ENCODE results near the gene TMC6. TPM values are rescaled to one million over a fixed set of nuclear protein-coding genes. Genes with fewer than 3 reads are reported as not detected.

Gene TMC6
- total and polyA plus RNA-seq, 2 of the 13 experiments (the other 11 are each of a cell fraction or from before 2014, with no cell fraction given): 48.4 to 99.1 TPM

DNA sequence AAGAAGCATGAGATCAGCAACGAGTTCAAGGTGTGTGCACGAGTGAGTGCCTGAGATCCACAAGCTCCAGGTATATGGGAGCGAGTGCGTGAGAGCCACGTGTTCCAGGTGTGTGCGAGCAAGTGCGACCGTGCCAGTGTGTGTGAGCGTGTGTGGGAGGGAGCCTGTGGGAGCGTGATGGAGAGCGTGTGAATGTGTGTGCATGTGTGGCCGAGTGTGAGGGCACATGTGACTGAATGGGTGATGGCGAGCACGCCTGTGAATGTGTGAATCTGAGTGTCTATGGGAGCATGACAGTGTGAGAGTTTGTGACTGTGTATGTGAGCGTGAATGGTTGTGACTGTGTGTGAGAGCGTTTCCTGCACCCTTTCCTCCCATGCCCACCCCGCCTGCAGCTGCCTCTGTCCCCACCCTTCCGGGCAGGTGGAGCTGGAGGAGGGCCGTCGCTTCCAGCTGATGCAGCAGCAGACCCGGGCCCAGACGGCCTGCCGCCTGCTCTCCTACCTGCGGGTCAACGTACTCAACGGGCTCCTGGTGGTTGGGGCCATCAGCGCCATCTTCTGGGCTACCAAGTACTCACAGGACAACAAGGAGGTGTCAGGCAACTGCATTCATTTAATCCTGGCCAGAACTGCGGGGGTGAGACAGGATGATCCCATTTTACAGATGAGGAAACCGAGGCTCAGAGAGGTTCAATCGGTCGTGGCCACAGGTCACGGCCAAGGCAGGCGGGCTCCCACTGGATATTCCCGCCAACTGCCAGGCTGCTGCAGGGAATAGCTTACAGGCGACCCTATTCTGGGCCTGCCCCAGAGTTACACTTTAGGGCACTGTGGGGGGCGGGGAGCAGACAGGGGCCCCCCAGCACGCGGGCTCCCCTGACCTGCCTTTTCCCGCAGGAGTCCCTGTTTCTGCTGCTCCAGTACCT lies 5.7 kb upstream of the TMC6 start (continued):
- TF ChIP-seq SMAD3 (CRISPR knock-in tag; IDR thresholded peaks at IDR 0.05) (peak; percentile 64; the same call in 1 of the 2 replicates), KDM2A (CRISPR knock-in tag; IDR thresholded peaks at IDR 0.05; ENCODE audit: borderline replicate concordance, low read depth) (peak; percentile 77), TBP (CRISPR knock-in tag; IDR thresholded peaks at IDR 0.05) (0 out of 2 replicates have a peak, but pooled peaks have one; percentile 41), ZNF350 (CRISPR knock-in tag; IDR thresholded peaks at IDR 0.05; ENCODE audit: borderline replicate concordance, low read depth) (peak; percentile 68; the same call in 1 of the 2 replicates), TEAD3 (CRISPR knock-in tag; optimal IDR thresholded peaks at IDR 0.05; ENCODE audit: borderline replicate concordance) (peak; percentile 66), ESRRA (CRISPR knock-in tag; IDR thresholded peaks at IDR 0.05; ENCODE audit: low read depth) (no peak), YEATS2 (CRISPR knock-in tag; IDR thresholded peaks at IDR 0.05; ENCODE audit: borderline replicate concordance) (peak; percentile 72; the same call in 1 of the 2 replicates), MAFG (CRISPR knock-in tag; IDR thresholded peaks at IDR 0.05) (no peak), PITX1 (CRISPR knock-in tag; IDR thresholded peaks at IDR 0.05) (0 out of 2 replicates have a peak, but pooled peaks have one; percentile 38), MEIS2 (CRISPR knock-in tag; IDR thresholded peaks at IDR 0.05) (0 out of 2 replicates have a peak, but pooled peaks have one; percentile 55), MED1 (CRISPR knock-in tag; IDR thresholded peaks at IDR 0.05) (peak; percentile 31; the same call in 1 of the 2 replicates), FOXJ3 (CRISPR knock-in tag; IDR thresholded peaks at IDR 0.05; ENCODE audit: borderline replicate concordance) (peak; percentile 40; the same call in 1 of the 2 replicates), SOX5 (CRISPR knock-in tag; IDR thresholded peaks at IDR 0.05; ENCODE audit: borderline replicate concordance) (0 out of 2 replicates have a peak, but pooled peaks have one; percentile 41), IRF2 (CRISPR knock-in tag; IDR thresholded peaks at IDR 0.05) (0 out of 2 replicates have a peak, but pooled peaks have one; percentile 35), PCBP1 (IDR thresholded peaks at IDR 0.05; ENCODE audit: borderline replicate concordance, low read depth, low read length) (0 out of 2 replicates have a peak, but pooled peaks have one; percentile 72), ZNF138 (CRISPR knock-in tag; IDR thresholded peaks at IDR 0.05; ENCODE audit: low read depth) (peak; percentile 51; the same call in 1 of the 2 replicates), ZNF501 (CRISPR knock-in tag; IDR thresholded peaks at IDR 0.05) (peak; percentile 88), MEF2D (CRISPR knock-in tag; IDR thresholded peaks at IDR 0.05) (0 out of 2 replicates have a peak, but pooled peaks have one; percentile 68), ELF3 (CRISPR knock-in tag; IDR thresholded peaks at IDR 0.05) (peak; percentile 23; the same call in 1 of the 2 replicates), ZNF12 (CRISPR knock-in tag; IDR thresholded peaks at IDR 0.05) (peak; percentile 89), NBN (conservative IDR thresholded peaks at IDR 0.05) (no peak), ZNF746 (CRISPR knock-in tag; IDR thresholded peaks at IDR 0.05) (no peak), ZNF205 (CRISPR knock-in tag; IDR thresholded peaks at IDR 0.05) (0 out of 2 replicates have a peak, but pooled peaks have one; percentile 31), ARHGAP35 (CRISPR knock-in tag; IDR thresholded peaks at IDR 0.05; ENCODE audit: borderline replicate concordance) (peak; percentile 73; the same call in 1 of the 2 replicates)
- TF ChIP-seq, protein P1, sequence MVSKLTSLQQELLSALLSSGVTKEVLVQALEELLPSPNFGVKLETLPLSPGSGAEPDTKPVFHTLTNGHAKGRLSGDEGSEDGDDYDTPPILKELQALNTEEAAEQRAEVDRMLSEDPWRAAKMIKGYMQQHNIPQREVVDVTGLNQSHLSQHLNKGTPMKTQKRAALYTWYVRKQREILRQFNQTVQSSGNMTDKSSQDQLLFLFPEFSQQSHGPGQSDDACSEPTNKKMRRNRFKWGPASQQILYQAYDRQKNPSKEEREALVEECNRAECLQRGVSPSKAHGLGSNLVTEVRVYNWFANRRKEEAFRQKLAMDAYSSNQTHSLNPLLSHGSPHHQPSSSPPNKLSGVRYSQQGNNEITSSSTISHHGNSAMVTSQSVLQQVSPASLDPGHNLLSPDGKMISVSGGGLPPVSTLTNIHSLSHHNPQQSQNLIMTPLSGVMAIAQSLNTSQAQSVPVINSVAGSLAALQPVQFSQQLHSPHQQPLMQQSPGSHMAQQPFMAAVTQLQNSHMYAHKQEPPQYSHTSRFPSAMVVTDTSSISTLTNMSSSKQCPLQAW (CRISPR knock-in tag; IDR thresholded peaks at IDR 0.05): peak; percentile 80
- TF ChIP-seq, protein P2, sequence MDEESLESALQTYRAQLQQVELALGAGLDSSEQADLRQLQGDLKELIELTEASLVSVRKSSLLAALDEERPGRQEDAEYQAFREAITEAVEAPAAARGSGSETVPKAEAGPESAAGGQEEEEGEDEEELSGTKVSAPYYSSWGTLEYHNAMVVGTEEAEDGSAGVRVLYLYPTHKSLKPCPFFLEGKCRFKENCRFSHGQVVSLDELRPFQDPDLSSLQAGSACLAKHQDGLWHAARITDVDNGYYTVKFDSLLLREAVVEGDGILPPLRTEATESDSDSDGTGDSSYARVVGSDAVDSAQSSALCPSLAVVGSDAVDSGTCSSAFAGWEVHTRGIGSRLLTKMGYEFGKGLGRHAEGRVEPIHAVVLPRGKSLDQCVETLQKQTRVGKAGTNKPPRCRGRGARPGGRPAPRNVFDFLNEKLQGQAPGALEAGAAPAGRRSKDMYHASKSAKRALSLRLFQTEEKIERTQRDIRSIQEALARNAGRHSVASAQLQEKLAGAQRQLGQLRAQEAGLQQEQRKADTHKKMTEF (CRISPR knock-in tag; IDR thresholded peaks at IDR 0.05): peak; percentile 56

All from HepG2 (cell line).